Measurements from ENCODE around the gene IL1RAPL2.

The IL1RAPL2 gene

DNA sequence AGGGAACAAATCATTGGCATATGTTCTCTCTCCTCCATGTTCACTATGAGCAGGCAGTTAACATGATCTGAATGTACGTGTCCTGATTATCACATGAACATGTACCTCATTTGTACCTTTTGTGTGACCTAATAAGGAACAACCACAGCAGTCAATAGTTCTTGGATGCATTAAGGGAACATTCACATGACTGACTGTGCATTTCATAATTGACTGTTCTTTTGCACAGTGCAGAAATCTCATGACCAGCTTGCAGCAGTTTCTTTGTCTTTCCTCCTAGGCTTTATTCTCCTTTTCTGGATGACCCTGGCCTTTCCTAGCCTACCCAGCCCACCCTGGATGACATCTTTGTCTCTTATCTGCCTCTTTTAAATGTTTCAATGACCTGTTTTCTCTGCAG, 711.1 kb downstream of the IL1RAPL2 start:
- no peak for DNase-seq

- no peak for DNase-seq
These were observed 716.1 kb downstream of the IL1RAPL2 start for GRCh38 chrX:105282077-105282476.

- no peak for DNase-seq
These were observed 731.0 kb downstream of the IL1RAPL2 start for GRCh38 chrX:105297041-105297440.

DNA sequence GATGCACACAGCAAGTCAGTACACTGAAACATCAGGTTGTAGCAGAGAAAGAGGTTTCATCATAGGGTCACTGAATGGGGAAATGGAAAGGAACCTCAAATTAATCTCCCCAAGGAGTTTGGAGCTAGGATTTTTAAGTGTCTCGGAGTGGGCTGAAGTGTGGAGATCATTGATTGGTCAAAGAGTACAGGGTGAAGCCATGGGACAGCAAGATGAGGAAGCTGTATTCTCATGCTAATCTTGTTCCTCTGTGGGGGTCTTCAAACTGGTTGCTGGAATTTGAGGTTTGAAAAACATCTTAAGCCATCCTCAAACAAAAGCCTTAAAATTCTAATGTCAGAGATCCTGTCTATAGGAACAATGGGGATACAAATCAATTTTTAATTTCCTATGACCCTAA, 733.3 kb downstream of the IL1RAPL2 start:
- no peak for DNase-seq

DNA sequence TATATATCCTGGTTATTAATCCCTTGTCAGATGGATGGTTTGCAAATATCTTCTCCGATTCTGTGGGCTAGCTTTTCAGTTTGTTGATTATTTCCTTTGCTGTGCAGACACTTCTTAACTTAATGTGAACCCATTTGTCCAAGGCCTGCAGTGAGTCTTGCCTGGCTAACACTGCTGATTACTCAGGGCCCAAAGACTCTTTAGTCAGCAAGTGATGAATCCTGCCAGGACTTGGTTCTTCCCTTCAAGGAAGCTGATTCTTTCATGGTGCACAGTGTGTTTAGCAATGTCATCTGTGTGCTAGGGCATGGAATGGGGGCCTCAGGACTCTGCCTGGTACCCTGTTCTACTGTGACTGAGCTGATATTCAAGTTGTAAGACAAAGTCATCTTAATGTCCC, 736.2 kb downstream of the IL1RAPL2 start:
- DNase-seq, result no peak

- no peak for DNase-seq
These were observed 741.8 kb downstream of the IL1RAPL2 start for GRCh38 chrX:105307762-105308161.

GRCh38 chrX:105313596-105313995, 747.6 kb downstream of the IL1RAPL2 start:
- no peak for DNase-seq

DNA sequence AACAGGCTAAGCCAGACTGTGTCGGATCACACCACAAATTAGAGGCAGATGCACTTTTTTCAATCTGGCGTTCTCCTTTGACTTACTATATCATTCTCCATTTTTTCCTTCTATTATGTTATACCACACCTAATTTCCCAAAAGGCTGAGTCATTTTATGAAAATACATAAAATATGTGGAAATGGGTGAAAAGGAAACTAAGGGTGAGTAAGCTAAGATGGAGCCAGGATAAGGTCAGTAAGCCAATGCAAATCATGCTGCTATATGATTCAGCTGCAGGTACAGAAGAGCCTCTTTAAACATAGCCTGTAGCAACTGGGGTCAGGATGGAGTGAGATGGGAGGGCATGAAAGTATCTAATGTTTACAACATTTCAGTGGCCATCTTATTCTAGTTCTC, 748.5 kb downstream of the IL1RAPL2 start:
- no peak for DNase-seq

DNA sequence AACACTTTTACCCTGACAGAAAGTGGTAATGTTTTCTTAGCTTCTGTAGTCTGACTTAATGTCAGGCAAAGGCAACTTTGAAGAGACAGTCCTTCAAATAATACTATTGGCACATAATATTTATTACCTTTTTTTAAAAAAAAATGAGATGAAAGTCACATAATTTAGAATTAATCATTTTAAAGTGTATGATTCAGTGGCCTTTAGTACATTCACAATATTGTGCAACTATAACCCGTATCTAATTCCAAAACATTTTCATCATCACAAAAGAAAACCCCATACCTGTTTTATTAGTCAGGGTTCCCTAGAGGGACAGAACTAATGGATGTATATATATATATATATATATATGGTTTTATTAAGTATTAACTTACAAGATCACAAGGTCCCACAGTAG, 749.2 kb downstream of the IL1RAPL2 start:
- no peak for DNase-seq

DNA sequence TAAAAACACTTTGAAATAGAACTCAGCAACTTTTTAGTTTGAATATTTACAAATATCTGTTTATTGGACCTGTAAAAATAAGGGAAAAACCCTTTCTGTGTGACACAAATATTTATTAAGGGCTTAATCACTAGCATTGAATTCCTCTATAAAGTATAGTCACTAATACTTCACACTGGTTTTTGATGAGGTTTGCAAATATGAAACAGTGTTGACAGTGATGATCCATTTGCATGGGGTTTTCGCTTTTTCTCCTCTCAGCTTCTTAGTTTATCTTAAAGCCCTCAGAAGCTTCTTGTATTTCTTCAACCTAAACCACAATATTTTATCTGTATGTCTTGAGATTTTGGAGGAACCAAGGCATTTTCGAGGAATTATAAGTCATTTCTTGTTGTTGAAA, 751.1 kb downstream of the IL1RAPL2 start:
- DNase-seq, result no peak

DNA sequence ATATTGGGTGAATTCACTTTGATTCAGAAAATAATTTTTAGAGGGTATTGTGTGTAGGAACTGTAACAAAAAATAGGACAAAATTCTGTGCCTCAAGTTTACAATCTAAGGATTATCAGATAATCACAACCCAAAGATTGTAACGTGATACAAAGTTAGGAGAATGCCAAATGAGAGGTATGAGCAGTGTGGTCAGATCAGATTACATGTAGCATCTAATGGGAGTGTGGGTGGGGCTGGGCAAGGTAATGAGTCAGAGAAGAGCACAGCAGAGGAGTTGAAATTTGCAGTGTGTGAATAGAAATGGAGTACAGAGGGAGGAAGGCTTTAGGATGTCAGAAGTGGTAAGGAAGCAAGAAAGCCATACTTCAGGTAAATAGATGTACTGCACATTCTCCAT, 757.9 kb downstream of the IL1RAPL2 start:
- DNase-seq, result no peak

DNA sequence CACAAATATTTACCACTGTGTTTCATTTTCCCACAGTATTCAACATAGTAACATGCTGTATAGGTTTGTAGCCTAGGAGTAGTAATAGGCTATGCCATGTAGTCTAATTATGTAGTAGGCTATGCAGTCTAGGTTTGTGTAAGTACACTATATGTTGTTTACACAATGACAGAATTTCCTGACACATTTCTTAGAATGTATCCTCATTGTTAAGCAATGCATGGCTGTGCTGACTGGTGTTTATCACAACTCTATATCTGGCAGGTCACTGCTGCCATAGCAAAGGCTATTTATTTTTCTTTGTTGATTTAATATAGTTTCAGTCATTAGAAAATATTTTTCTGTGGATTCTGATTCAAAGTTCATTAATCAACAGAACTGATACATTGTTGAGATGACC, 762.8 kb downstream of the IL1RAPL2 start:
- no peak for DNase-seq

DNA sequence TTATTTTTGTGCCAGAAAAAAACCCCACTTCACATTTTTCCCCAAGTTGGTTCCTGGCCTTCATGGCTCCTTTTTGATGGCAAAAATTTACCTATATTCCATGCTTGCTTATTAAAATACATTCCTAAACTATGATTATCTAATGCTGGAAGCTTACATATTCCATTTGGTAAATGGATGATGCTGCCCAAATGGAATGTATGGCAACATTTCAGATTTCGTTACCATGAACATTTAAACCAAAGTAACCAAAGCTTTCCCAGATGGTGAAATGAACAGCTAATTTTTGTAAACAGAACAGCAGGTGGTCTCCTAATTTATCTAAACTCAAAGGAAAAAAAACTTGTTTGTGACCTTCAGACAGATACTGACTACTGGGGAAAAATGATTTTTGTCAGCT, 765.2 kb downstream of the IL1RAPL2 start:
- DNase-seq, result no peak

GRCh38 chrX:105347373-105347772, 781.4 kb downstream of the IL1RAPL2 start:
- no peak for DNase-seq

GRCh38 chrX:105349476-105349875, 783.5 kb downstream of the IL1RAPL2 start:
- no peak for DNase-seq

GRCh38 chrX:105375816-105376215, 809.8 kb downstream of the IL1RAPL2 start:
- DNase-seq, result no peak

DNA sequence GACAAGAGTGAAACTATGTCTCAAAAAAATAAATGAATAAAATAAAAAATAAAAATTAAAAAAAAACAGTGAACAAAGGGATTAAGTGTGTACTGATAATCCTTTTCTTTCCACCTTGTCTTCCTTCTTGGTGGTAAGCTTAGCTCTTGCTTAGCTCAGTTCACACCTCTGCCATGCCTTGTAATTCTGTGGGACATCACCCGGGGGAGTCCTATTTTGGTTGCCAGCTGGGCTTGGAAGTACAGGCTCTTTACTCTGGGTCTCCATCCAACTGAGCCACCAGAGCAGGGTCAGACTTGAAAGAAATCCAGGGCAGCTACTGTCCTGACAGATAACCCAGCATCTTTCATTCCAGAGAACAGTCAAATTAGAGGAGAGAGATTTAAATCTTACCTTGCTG, 858.7 kb downstream of the IL1RAPL2 start:
- DNase-seq, result no peak

DNA sequence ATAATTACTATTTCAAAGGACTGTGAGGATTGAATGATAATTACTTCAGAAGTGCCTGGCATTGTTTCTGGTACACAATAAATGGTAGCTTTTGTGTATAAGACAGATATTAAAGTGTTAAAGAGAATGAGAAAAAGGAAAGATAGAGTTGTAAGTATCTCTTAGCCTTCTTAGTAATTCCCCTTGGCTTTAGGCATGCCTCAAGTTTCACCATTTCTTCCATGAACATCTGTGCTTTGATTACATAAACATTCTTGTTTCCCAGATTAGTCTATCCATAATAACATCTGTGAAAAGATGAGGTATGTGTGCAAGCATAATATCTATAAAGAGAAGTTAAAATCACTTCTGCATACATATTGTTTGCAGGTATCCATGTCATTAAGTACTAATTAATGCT, 885.4 kb downstream of the IL1RAPL2 start:
- no peak for DNase-seq

DNA sequence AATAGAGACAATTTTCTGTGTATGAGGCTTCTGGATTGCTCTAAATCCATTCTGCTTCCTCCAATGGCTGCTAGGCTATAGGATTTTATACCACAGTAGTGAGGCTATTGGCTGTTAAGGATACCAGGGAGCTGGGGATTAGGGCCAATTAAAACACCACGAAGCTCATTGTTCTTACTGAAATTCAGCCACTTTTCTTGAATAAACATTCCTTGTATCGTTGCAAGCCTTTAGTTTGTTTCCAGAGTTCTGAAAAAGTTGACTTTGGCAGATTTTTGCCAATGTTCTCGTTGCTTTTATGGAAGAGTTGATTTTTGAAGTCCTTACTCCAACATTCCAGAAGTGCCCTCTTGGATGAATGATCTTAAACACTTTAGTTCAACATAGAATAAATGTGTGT, 892.8 kb downstream of the IL1RAPL2 start:
- no peak for DNase-seq

DNA sequence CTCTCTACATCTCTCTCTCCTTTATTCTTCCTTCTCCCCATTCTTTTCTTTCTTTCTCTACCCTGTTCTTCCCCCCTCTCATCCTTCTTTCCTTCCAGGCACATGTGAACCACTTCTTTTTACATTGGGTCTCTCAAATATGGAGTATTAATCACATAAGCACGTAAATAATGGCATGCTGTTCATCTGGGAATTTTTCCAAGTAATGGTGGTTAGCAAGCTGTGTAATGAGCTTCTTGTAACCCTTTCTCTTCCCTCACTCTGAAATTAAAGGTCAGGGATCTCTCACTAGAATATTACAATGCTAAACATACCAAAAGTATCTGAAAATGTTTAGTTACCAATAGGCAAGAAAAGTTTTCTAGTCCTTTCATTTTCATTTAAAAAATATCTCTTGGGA, 894.4 kb downstream of the IL1RAPL2 start:
- DNase-seq, result no peak

- DNase-seq, result no peak
These were observed 895.0 kb downstream of the IL1RAPL2 start for GRCh38 chrX:105461016-105461415.

GRCh38 chrX:105462186-105462585, 896.2 kb downstream of the IL1RAPL2 start:
- no peak for DNase-seq

DNA sequence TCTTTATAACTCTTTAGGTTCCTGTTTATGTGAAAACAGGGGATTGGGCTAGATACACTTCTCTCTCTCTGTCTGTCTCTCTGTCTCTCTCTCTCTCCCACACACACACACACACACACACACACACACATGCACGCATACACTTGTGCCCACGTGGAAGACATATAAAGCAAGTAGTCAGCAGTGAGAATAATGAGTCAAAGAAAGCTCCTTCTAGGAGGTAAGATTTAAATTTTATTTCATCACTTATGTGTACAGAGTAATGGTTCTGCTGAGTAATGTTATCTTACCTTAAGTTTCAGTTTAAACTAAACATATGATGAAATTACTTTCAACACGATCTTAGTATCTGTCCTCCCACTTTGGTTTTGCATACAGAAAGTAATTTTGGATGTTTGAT, 897.5 kb downstream of the IL1RAPL2 start:
- no peak for DNase-seq

DNA sequence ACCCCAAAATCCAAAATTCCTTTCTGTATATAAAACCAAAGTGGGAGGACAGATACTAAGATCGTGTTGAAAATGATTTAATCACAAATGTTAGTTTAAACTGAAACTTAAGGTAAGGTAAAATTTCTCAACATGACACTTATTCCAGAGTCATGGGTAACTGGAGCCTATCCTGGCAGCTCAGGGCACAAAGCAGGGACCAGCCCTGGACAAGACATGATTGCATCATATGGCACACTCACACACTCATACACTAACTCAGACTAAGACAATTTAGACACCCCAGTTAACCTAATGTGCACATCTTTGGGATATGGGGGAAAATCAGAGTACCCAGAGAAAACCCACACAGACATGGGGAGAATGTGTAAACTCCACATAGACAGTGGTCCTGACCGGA, 898.6 kb downstream of the IL1RAPL2 start:
- no peak for DNase-seq

GRCh38 chrX:105468741-105469140, 902.7 kb downstream of the IL1RAPL2 start:
- DNase-seq, result no peak

DNA sequence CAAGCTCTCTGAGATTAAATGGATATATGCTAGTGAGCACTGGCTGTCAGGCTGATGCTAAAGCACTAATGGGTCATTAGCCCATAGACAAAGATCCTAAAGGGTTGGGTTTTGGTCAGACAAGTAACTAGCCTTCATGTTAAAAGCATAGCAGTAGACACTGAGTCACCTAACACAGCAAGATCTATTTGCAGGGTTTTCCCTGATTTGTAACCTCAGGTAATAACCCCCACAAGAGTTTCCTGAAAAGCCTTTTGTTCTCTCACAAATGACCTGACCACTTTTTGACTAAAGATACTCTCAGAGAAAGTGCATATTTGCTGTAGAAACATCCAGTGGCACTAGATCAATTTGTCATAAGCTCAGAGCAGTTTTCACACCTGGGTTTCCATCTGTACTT, 905.6 kb downstream of the IL1RAPL2 start:
- DNase-seq, result no peak

All from inflammatory macrophage treated with lipopolysaccharide for 1 hour (primary cell).